ENCODE results near the gene DHRS13.

- TF ChIP-seq CTCF (IDR thresholded peaks at IDR 0.05) (no peak), POLR2A (IDR thresholded peaks at IDR 0.05) (no peak)
Observed at GRCh38 chr17:28929787-28930186, 26.9 kb upstream of the DHRS13 start.
